ENCODE measurements around the gene GPATCH2.

GPATCH2 gene

DNA sequence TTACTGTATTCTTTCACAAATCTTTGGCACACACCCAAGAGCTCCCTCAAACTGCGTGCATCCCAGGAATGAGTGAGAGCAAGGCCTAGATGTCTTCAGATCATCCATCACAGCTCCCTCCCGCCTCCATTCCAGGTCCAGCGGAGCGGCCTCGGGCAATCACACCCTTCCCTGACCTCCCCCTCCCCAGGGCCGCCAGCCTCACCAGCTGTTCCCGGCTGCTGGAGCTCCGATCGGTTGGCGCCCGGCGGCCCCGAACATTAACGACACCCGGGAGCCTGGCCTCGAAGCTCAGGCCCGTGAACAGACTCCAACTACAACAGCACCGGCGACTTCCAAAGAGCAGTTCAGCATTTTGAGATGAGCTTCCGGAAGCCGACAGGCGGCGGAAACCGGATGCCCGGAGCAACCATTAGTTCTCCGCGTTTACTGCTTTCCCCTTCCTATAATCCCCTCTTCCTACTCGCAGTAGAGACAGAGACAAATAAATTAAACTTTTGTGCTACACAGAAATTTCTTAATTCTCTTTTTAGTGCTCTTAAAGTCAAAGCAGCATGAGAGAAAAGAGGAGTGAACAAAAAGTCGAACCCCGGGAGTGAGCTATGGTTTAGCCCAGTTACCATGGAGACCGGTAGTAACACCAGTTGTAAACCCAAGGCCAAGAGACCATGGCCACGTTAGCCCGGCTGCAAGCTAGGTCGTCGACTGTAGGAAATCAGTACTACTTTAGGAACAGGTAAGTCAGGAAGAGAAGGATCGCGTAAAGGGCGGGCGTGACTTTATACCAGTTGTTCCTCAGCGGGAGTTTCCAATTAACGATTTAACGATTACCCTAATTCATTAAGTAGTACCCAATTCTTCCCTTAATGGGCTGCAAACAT, at the start of gene GPATCH2, which contains the start of gene SPATA17:
TSS of gene GPATCH2 (minus strand) at position 380 of the 881 bp plus-strand sequence. CDS start at position 261, 119 bp downstream.
TSS of gene SPATA17 (plus strand) at position 634 of the 881 bp plus-strand sequence. CDS start at position 669, 35 bp downstream.
- TF ChIP-seq, protein P1, sequence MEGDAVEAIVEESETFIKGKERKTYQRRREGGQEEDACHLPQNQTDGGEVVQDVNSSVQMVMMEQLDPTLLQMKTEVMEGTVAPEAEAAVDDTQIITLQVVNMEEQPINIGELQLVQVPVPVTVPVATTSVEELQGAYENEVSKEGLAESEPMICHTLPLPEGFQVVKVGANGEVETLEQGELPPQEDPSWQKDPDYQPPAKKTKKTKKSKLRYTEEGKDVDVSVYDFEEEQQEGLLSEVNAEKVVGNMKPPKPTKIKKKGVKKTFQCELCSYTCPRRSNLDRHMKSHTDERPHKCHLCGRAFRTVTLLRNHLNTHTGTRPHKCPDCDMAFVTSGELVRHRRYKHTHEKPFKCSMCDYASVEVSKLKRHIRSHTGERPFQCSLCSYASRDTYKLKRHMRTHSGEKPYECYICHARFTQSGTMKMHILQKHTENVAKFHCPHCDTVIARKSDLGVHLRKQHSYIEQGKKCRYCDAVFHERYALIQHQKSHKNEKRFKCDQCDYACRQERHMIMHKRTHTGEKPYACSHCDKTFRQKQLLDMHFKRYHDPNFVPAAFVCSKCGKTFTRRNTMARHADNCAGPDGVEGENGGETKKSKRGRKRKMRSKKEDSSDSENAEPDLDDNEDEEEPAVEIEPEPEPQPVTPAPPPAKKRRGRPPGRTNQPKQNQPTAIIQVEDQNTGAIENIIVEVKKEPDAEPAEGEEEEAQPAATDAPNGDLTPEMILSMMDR (IDR thresholded peaks at IDR 0.05; ENCODE audit: extremely low read depth, insufficient read depth, missing control alignments): no peak
- peak; percentile 81 for DNase-seq (ENCODE audit: low spot score)

DNA sequence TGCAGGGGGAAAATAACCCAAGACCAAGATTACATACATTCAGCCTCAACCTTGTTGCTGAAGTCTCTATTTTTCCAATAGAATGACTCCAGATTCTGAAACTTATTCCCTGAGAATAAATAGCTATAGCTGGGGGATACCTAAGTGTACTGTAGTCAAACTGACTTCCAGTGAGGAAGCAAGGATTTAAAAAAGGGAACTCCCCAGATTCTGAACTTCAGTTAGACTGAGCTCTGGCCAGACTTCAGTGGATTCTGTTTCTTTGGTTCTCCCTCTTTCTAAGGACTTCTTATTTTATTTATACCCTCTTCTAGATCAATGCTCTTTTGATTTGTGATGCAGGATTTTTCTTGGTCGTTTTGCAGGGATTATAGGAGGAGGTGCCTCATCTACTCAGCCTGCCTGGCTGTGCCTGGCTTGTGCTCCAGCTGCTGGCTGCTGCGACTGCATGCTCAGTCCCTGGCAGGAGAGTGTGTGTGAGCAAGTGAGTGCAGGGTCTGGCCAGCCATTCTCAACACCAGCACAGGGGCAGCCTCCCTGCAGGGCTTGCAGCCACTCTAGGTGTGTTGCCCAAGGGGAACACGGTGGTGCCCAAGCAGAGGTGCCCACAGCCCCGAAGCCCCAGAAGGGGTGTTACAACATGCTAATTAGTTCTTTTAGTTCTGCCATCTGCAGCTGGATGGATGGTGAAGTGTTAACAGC, 43.3 kb upstream of the GPATCH2 start:
- DNase-seq (ENCODE audit: low spot score): no peak
- in situ Hi-C loops (cut with MboI; ENCODE audit: low pct_unique_long_range_greater_than_20kb, low sequenced_read_pairs, unreplicated experiment): no loop called here
- TF ChIP-seq, protein P1 (IDR thresholded peaks at IDR 0.05; ENCODE audit: extremely low read depth, insufficient read depth, missing control alignments): no peak

More for the DNA sequence above, at the start of gene GPATCH2, which contains the start of gene SPATA17:
- in situ Hi-C loops (cut with MboI; ENCODE audit: low pct_unique_long_range_greater_than_20kb, low sequenced_read_pairs, unreplicated experiment): no loop called here

DNA sequence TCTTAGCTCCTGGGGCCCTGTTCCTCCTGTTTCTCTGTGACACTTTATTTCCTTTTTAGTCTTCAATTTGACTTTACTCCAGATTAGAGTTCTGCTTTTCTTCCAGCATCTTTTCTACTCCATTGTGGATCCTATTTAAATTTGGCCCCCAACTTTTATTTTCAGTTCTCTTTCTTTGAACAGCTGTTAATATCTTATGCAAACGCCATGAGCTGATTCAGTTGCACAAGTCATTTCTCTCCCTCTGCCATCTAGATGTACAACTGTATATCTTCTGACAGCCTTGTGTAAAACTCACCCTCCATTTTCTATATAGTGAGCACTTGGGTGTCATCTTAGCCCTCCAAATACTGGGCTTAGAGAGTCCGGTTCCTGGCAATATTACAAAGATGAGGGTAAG, 42.5 kb upstream of the GPATCH2 start:
- DNase-seq (ENCODE audit: low spot score): no peak
- in situ Hi-C loops (cut with MboI; ENCODE audit: low pct_unique_long_range_greater_than_20kb, low sequenced_read_pairs, unreplicated experiment): no loop called here
- TF ChIP-seq, protein P1 (IDR thresholded peaks at IDR 0.05; ENCODE audit: extremely low read depth, insufficient read depth, missing control alignments): no peak

DNA sequence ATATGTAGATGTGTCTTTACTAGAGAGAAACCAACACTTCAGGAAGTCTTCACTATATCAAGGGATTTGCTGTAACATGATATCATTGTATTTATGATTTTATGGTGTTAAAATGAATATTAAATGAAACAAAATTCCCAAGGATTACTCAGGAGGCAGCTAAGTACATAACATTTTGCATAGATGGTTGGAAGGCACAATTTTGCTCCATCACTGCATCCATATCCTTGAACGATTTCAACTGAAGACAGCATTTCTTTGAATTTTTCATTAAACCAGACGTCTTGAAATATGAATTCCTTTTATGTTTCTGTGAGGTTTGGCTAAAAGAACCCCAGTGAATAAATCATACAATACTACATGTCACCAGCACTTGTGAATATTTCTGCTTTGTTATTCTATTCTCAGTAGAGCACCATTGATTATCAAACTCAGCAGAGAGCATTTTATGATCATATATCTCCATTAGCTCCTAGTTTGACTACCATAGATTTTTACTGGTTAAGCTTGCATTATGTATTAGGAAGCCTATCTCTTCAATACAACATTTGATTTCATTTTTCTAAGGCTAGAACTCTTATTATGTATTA, 37.6 kb upstream of the GPATCH2 start:
- TF ChIP-seq, protein P1 (IDR thresholded peaks at IDR 0.05; ENCODE audit: extremely low read depth, insufficient read depth, missing control alignments): no peak
- in situ Hi-C loops (cut with MboI; ENCODE audit: low pct_unique_long_range_greater_than_20kb, low sequenced_read_pairs, unreplicated experiment): no loop called here
- no peak for DNase-seq (ENCODE audit: low spot score)

DNA sequence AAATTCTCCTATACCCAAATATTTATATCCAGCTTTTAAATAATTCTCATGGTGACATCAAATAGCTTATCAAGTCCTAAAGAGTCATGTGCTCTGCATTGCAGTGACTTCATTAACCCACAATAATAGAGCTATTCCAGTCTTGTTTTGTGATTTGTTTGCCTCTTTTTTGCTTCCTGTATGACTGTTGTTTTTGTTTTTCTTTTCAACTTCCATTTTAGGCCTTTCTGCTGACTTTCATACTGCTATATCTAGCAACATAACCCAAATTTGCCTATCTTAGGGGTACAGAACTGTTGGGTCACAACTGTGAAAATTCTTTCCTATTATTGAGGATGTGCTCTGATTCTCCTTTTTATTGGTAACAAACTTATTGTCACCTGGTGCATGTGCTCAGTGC, 30.5 kb upstream of the GPATCH2 start:
- in situ Hi-C loops (cut with MboI; ENCODE audit: low pct_unique_long_range_greater_than_20kb, low sequenced_read_pairs, unreplicated experiment): no loop called here
- no peak for DNase-seq (ENCODE audit: low spot score)
- TF ChIP-seq, protein P1 (IDR thresholded peaks at IDR 0.05; ENCODE audit: extremely low read depth, insufficient read depth, missing control alignments): no peak

DNA sequence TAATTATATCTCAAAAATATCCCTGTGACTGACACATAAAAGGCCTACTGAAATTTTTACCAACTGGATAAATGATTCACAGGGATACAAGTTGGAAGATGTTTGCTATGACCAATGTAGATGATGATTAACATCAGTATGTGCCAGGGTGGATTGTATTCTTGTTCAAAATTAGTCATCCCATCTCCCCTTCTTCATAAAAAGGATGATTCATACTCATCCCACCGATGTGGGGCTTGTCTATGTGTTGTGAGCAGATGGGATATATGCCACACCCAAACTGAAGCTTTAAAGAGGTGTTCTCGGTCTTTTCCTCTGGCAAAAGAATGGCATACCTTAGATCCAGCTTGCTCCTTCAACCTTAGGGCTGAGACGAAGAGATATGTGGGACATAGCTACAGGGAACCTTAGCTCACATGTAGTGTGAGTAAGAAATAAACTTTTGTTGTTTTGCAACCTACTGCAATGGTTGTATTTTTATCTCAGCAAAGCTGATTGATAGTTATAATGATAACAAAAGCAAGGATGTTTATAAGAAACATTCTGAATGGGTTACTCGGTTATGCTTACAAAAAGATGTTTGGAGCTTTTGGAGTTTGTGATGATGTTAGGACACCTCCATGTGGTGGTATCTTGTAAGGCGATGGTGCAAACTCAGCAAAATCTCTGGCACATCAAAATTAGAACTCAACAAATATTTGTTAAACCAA, 29.6 kb upstream of the GPATCH2 start:
- DNase-seq (ENCODE audit: low spot score): peak; percentile 28
- in situ Hi-C loops (cut with MboI; ENCODE audit: low pct_unique_long_range_greater_than_20kb, low sequenced_read_pairs, unreplicated experiment): no loop called here
- TF ChIP-seq, protein P1 (IDR thresholded peaks at IDR 0.05; ENCODE audit: extremely low read depth, insufficient read depth, missing control alignments): peak; percentile 61

Measured in GM13977 (cell line).